CD4-positive, alpha-beta T cell treated with Interleukin-4 for 4 hours (primary cell): Measurements from ENCODE around the gene PRXL2B.
"Not testable (repeated sequence)": the region's sequence is repeated elsewhere in the genome, so short reads cannot be mapped to it uniquely, and the experiment has no call there.

ENCODE experiments used
- DNase-seq: peaks from one replicate; pipeline ENCODE4 v3.0.0-alpha.2; 2020

The PRXL2B gene

DNA sequence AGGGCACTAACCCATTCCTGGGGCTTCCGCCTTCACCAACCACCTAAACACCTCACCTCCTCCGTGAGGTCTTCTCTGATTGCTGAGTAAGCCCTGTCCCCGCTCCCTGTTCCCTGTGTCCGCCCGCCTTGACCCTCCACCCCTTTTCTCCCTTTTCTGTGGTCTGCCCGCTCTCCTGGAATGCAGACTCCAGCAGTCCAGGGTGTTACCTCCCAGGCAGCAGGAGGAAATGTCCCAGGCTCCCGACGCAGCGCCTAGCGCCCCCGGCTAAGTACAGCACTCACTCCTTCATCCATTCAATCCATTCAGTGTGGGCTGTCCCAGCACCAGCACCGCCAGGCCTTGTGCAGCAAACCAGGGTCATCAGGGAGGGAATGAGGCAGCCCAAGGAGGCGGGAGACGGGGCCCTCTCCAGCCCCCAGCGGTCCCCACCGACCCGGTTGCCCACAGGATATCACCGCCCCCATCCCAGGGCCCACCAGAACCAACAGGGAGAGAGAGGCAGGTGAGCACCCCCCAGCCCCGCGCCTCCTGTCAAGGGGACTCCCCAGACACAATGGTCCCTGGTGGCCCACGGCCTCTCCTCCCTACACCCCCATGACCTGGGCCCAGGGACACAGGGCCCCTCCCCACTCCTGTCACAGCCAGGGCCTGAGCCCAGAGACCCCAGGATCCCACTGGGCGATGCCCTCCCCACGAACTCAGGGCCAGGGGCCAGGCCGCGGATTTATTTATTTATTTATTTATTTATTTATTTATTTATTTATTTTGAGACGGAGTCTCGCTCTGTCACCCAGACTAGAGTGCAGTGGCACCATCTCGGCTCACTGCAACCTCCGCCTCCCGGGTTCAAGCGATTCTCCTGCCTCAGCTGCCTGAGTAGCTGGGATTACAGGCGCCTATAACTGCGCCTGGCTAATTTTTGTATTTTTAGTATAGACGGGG is 20.2 kb upstream of the PRXL2B start:
- no peak for DNase-seq

DNA sequence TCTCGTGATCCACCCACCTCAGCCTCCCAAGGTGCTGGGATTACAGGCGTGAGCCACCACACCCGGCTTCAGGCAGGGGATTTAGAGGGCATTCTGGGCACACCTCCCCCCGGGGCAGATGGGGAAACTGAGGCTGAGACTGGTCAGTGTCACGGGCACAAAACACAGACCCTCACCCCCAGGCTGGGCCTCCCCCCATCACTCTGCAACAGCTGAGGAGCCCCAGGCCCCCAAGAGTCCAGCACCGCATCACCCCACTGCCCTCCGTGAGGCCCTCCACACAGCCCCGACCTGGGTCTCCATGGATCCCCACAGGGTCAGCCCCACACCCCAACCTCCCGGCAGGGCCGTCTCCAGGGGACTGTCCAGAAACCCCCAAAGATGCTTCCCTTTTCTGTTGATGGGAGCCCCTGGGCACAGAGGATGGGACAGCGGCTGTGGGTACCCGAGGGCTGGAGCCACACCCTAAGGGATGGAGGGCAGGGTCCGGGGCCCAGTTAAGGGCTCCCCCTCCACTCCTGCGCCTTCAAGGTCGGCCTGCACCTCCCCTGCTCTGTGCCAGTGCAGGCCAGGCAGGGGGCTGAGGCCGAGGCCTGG is 19.4 kb upstream of the PRXL2B start:
- no peak for DNase-seq

DNA sequence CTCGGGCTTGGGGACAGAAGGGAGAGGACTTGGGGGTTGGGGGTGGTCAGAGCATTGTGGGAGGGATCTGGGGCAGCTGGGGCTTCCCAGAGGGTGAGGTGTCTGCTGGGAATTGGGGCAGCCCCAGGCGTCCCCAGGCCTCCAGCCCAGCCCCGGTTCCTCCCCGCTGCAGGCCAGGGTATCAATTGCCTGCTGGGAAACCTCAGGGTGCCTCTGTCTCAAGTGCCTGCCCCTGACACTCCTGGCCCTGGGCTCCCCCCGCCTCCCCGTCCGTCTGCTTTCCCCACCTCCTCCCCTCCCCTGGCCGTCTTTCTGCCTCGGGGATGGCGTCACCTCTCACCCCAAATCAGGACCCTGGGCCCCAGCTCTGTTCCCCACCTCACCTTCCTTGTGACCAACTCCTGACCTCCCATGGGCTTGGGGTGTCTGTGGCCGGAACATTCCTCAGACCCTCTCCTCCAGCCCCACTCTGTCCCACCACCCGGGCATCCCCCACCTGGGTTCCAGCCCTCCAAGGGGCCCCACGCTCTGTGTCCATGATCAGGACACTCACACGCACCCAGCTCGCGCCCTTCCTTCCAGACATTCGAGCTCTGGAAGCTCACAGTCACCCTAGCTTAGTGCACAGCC is 18.3 kb upstream of the PRXL2B start:
- not testable (repeated sequence) for DNase-seq

DNA sequence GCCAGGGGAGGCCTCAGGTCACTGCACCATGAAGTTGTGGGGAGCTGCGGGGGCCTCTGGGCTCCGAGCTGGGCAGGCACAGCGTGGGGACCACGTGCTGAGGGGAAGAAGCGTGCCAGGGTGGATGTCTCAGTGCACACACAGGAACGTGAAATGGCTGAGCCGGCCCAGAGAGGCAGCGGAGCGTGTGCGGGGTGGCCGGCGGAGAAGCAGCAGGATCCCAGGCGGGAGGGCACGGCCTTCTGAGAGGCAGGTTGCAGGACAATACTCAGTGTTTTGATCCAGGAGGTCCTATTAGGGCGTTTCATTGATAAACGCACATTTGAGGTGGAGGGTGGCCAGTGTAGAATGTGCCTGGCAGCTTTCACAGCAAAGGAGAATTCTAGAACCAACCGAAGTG is 17.5 kb upstream of the PRXL2B start:
- no peak for DNase-seq

DNA sequence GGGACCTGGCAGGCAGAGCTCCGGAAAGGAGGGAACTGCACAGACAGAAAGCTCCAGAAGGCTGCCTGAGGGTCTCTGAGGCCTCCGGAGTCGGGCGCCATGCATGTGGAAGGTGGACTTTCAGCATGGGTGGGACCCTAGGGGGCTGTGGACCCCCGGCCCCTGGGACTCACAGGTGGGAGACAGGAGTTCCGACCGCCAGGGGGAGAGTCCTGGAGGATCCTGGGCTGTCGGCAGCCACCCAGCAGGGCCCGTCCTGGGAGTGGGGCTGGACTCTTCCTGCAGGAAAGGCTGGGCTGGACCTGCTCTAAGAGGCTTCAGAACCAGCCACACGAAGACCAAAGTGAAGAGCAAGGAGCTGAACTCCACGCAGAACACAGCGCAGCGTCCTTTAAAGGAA is 16.9 kb upstream of the PRXL2B start:
- not testable (repeated sequence) for DNase-seq

DNA sequence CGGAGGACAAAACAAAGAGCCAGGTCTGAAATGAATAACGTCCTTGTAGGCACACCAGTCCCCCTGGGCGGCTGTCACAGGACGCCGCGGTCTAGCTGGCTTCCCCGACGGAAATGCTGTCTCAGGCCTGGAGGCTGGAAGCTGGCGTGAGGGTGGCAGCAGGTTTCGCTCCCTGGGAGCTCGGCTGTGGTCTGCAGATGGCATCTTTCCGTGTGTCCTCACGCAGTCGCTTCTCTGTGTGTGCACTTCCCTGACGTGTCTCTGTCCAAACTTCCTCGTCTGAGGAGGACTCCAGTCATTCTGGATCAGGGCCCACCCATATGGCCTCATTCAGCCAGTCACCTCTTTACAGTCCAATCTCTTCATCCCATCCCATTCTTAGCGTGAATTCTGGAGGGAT is 16.2 kb upstream of the PRXL2B start:
- DNase-seq, result no peak

DNA sequence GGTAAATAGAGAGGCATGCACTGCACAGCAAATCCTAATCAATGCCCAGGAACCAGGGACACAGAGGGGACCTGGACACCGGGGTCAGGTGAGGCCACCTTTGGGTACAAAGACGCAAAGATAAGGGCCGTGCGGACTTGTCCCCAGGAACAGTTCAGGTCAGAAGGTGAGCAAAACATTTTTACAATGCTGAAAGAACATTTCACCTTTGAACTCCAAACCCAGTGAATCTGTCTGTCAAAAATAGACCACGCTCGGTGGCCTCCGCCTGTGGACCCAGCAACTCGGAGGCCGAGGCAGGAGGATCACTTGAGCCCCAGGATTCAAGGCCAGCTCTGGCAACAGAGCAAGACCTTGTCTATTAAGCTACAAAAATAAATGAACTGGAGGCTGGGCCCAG is 15.2 kb upstream of the PRXL2B start:
- DNase-seq, result no peak

DNA sequence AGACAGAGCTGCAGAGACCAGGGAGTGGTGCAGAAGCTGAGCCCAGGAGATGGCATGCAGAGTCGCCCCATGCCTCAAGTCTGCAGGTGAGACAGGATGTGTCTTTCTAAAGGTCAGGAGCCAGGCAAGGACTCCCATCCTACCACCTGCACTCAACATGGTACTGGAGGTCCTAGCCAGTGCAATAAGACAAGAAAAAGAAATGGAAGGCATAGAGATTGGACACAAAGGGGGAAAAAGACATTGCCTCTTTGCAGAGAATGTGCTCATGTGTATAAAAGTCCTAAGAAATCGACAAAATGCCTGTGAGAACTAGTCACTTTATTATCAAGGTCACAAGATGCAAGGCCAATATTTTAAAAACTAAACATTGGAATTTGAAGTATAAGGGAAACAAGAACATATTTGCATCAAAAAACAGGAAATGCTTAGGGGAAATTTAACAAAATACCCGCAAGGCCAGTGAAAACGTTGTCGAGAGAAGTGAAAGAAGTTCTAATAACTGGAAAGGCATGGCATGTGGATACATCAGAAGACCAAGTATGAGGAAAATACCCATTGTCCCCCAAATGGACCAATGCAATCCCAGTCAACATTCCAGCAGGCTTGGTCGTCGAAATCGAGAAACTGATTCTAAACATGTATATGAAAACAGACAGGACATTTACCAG is 13.2 kb upstream of the PRXL2B start:
- DNase-seq, result no peak

DNA sequence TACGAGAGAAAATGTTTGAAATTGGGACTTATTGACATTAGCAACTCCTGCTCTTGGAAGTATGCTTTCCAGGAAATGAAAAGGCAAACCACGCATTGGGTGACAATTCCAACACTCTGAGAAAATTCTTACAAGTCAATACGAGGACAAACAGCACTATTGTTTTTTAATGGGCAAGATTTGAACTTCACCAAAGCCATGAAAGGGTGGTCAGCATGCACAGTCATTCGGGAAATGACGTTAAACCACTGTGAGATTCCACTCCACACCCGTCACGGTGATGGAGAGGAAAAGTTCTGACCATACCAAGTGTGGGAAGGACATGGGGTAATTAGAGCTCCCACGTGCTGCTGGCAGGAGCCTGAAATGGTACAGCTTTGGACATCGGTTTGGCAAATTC is 12.2 kb upstream of the PRXL2B start:
- DNase-seq, result no peak

DNA sequence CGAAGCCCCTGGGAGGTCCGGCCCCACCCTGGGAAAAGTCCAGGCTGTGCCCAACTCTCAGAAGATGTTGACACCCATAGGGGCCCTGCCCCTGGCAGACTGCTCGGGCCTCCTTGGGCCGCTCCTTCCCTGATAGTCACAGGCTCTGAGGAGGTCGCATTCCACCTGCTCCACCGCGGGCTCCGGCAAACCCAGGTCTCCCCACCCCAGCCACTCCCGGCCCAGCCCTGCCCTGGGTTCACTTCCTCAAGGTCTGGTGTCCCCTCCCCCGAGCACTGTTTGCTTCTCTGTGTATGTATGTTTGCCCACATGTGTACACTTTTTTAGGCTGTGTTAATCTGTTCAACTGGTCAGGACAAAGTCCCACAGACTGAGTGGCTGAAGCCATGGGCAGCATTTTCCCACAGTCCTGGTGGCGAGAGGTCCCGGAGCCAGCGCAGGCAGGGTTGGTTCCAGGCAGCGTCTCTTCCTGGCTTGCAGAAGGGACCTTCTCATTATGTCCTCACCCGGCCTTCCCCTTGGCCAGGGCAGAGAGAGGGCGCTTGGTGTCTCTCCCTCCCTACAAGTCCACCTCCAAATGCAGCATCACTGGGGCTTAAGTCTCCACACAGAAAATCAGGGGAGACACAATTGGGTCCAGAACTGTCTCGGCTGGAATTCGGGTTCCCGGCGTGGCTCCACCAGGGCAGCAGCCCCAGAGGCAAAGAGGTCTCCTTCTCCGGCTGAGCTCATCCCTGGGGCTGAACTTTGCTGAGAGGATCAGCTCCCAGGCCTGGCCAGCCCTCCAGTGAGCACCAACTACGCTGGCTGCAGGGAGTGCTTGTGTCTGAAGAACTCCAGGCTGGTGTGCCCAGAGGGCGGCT is 10.5 kb upstream of the PRXL2B start:
- no peak for DNase-seq

DNA sequence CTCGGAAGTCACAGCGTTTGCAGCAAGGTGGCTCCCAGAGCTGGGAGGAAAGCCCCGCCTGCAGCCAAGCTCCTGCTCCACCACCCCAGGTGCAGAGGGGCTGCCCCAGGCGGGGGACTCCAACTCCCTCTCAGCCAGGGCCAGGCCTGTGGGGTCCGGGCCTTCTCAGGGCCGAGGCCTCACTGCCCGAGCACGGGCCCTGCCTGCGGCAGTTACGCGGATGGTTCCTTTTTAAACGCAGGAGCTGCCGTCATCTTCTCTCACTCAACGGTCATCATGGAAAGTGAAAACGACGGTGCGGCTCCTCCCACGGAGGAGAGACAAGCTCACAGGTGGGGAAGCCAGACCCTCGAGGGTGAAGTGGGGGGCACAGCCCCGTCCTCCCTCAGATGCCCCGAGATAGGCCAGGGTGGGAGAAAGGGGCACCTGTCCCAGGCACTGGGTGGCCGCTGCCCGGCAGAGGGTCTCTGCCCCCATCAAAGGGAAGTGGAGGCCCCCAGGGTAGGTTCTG is 9.0 kb upstream of the PRXL2B start:
- peak; percentile 39 for DNase-seq

DNA sequence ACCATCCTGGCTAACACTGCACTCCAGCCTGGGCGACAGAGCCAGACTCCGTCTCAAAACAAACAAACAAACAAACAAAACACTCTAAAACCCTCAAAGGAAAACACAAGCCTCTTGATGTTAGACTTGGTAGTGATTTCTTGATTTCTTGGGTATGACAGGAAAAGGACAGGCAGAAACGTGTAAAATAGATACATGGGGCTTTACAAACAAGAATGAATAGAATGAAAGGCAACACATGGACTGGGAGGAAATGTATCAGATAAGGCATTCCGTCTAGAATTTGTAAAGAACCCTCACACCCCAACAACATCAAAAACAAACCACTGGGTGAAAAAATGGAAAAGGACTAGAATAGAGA is 7.8 kb upstream of the PRXL2B start:
- DNase-seq, result peak; percentile 9

DNA sequence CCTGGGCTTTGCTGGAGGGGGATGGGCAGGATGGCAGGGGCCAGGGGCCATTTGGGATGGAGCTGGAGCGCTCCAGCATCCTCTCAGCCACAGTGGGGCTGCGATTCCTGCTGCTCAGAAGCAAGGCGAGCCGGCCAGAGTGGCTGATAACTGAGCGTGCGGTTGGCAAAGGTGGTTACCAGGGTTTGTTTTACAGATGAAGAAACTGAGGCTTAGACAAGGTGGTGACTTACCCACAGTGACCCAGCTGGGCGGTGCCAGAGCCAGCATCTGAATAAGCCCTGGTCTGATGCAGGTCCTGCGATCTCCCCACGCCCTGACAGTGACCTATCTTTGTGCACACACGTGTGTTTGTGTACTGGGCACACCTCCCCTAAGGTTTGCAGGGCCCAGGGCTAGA is 5.9 kb upstream of the PRXL2B start:
- no peak for DNase-seq

DNA sequence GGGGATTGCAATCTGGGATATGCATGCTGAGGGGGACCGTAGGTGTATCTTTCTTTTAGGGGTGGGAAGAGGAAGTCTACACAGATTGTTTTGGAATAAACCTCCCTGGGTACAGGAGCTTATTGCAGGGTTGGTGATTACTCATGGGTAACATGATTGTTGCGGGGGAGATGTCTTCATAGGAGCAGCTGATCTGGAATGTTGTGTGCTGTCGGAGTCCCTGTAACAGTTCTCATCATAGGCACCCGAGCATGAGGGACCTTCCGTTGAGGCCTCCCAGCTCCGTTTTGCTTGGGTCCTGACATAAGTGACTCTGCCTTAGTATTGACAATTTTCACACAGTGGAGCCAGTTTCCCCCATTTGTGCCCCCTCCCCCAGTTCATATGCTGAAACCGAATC is 4.2 kb upstream of the PRXL2B start:
- DNase-seq, result no peak

DNA sequence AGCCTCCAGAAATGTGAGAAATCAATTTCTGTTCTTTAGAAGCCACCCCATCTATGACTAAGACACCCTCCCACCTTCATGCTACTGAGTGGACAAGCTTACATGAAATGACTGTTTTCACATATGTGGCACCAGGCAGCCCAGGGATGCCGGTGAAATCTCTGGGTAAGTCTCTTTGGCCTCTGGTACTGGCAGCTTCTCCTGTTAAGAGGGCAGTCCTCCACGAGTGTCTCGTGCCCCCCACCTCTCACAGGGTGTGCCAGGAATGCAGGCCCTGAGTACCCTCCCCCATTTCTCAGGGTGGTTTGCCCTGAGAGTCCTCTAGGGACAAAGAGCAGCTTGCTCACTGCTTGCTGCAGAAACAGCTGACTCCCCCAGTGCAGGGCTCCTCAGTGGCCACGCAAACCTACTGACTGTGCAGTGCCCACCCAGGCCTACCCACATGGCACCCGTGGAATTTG is 3.2 kb upstream of the PRXL2B start:
- DNase-seq, result peak; percentile 15

DNA sequence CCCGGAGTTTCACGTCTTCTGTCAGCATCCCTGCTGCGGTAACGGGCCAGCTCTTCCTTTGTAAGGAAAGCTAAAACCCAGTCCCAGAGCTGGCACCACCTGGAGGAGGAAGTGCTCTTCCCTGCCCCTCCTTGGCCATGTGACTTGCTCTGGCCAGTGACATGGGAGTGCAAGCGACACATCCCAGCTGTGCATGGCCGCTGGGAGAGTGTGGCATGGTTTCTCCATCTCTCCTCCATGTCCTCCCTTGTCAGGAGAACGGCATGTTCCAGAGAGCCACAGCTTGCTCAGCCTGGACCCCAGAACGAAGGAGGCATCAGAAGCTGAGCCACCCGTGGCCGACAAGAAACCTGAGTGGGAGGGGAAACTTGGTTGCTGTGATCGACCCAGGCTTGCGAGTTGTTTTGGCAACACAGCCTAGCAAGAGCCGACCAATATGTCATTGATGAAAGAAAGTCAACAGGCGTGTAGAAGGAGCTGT is 2.7 kb upstream of the PRXL2B start:
- DNase-seq, result peak; percentile 77

DNA sequence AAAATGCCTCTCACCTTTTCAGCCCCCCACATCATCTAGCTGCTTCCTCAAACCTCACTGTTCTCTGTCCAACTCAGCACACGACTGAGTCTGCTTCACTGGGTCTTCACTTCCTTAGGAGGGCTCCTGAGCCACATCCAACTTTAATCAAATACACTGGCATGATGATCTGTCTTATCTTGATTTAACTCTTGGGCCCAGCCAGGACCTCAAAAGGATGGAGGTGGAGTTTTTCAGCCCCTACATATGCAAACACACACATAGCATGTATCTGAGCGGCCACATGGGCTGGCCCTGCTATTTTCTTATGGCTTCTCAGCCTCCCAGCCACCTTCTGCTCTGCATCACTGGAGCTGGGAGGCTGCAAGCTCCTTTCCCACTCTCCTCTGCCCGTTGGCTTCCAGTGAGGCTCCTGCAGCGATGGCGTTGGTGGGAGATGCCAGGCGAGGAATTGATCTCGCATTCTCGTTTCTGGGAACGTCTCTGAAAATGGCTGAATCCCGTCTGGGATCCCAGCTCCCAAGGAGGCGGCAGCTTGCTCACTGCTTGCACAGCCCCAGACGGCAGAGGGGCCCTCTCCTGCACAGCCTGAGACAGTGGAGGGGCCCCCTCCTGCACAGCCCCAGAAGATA is 1.8 kb upstream of the PRXL2B start:
- no peak for DNase-seq

DNA sequence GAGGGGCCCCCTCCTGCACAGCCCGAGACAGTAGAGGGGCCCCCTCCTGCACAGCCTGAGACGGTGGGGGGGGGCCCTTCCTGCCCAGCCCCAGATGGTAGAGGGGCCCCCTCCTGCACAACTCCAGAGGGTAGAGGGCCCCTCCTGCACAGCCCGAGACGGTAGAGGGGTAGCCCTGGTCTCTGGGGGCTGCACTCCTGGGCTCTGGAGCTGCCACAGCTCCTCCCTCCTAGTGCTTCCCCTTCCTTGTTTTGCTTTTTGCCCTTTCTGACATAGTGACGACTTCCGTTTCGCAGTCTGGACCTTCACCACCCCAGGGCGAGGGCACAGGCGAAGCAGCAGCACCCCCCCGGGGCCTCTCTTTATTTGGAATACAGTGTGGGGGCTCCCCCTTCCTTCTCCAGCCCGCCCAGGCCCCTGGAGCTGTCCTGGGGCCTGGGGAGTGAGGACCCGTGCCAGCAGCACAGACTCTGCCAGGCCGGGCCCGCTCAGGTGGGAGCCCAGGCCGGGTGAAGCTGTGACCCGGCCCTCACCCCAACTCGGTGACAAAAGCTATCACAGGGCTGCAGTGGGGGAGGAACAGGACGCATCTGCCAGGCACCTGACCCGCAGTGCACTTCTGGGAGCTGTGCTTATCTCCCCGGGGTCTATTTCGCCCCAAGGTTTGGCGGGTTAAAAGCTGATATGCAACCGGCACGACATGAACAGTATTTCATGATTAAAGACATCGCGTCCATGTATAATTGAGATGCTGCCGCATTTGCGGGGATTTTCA is 1.1 kb upstream of the PRXL2B start:
- DNase-seq, result peak; percentile 81

DNA sequence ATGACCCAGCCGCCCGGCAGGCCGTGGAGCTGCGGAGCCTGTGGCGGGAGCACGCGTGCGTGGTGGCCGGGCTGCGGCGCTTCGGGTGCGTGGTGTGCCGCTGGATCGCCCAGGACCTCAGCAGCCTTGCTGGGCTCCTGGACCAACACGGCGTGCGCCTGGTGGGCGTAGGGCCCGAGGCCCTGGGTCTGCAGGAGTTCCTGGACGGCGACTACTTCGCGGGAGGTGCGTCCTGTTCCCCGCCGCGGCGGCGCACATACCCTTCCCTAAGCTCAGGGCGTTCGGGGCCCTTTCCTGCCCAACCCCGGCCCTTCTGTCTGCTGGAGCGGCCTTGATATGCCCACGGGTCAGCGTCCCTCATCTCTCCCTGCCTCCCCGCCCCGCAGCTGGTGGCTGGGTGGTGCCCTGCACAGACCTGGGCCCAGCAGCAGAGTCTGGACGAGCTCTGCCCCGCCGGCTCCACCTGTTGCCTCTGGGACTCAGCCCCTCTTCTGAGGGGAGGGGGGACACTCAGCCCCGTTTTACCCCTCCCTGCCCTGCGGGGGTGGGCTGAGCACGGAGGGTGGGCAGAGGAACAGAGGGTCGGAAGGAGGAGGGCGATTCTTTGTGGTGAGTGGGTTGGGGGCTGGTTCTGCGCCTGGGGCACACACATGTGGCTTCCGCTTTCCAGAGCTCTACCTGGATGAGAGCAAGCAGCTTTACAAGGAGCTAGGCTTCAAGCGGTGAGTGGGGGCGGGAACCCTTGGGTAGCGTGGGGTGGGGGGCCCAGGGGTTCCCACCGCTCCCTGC is 688 bp downstream of the PRXL2B start:
- no peak for DNase-seq
